HG03575 (cell line): ENCODE results near the gene RNASE11.
"Not testable (repeated sequence)": the region's sequence is repeated elsewhere in the genome, so short reads cannot be mapped to it uniquely, and the experiment has no call there.

Source experiments
- ATAC-seq: cut with Tn5 transposase; IDR thresholded peaks from one replicate; pipeline ENCODE4 v1.9.1; 2021; ENCODE audit not compliant: unreplicated experiment, insufficient number of reproducible peaks, low FRiP score; ENCODE audit errors: extremely low read depth

RNASE11 gene

GRCh38 chr14:20587489-20588154 is at the start of gene RNASE11:
RNASE11 (minus strand) TSS chr14:20588001.
- no peak for ATAC-seq

GRCh38 chr14:20632831-20633691 is 45.3 kb upstream of the RNASE11 start:
- ATAC-seq, result no peak

- ATAC-seq, result no peak
Observed at GRCh38 chr14:20632448-20632830, 44.6 kb upstream of the RNASE11 start.

- no peak for ATAC-seq
Observed at GRCh38 chr14:20631880-20632389, 44.1 kb upstream of the RNASE11 start.

GRCh38 chr14:20631023-20631879 is 43.5 kb upstream of the RNASE11 start:
- ATAC-seq, result no peak

- ATAC-seq, result no peak
Observed at GRCh38 chr14:20630340-20631022, 42.7 kb upstream of the RNASE11 start.

GRCh38 chr14:20628063-20628854 is 40.5 kb upstream of the RNASE11 start:
- no peak for ATAC-seq

- no peak for ATAC-seq
Observed at GRCh38 chr14:20627346-20628027, 39.7 kb upstream of the RNASE11 start.

- ATAC-seq, result no peak
Observed at GRCh38 chr14:20626274-20626673, 38.5 kb upstream of the RNASE11 start.

GRCh38 chr14:20624495-20625070 is 36.8 kb upstream of the RNASE11 start:
- ATAC-seq, result no peak

GRCh38 chr14:20623798-20624197 is 36.0 kb upstream of the RNASE11 start:
- no peak for ATAC-seq

GRCh38 chr14:20622816-20623291 is 35.1 kb upstream of the RNASE11 start:
- no peak for ATAC-seq

GRCh38 chr14:20620798-20621478 is 33.1 kb upstream of the RNASE11 start:
- no peak for ATAC-seq

- ATAC-seq, result not testable (repeated sequence)
Observed at GRCh38 chr14:20619688-20620087, 31.9 kb upstream of the RNASE11 start.

GRCh38 chr14:20618271-20618749 is 30.5 kb upstream of the RNASE11 start:
- ATAC-seq, result no peak
